GM06990 (cell line): ENCODE measurements around the gene ANLN.
"Not testable (repeated sequence)": the region's sequence is repeated elsewhere in the genome, so short reads cannot be mapped to it uniquely, and the experiment has no call there.

Experiments used
- DNase-seq: peaks from one replicate; pipeline ENCODE4 v3.0.0-alpha.2; 2011; ENCODE audit not compliant: insufficient read length; ENCODE audit errors: extremely low read depth
- H3K27me3 ChIP-seq: replicated peaks from 2 replicates; pipeline ENCODE4 v1.6.0; 2011; ENCODE audit warnings: low read length; ENCODE audit not compliant: control insufficient read depth, insufficient read depth
- H3K36me3 ChIP-seq: 2 replicates; pipeline ENCODE4 v1.5.1; 2011; ENCODE audit warnings: low read length; ENCODE audit not compliant: control insufficient read depth, insufficient read depth
- H3K4me3 ChIP-seq: replicated peaks from 2 replicates; pipeline ENCODE4 v1.5.1; 2011; ENCODE audit warnings: low read depth, mild to moderate bottlenecking, control low read depth, low read length
- TF ChIP-seq, protein P1 (sequence below): IDR thresholded peaks from 2 replicates; pipeline ENCODE4 v1.5.1; 2011; ENCODE audit warnings: low read length, control low read depth, mild to moderate bottlenecking, inconsistent platforms; ENCODE audit not compliant: insufficient read depth, poor library complexity, severe bottlenecking

Gene ANLN

DNA sequence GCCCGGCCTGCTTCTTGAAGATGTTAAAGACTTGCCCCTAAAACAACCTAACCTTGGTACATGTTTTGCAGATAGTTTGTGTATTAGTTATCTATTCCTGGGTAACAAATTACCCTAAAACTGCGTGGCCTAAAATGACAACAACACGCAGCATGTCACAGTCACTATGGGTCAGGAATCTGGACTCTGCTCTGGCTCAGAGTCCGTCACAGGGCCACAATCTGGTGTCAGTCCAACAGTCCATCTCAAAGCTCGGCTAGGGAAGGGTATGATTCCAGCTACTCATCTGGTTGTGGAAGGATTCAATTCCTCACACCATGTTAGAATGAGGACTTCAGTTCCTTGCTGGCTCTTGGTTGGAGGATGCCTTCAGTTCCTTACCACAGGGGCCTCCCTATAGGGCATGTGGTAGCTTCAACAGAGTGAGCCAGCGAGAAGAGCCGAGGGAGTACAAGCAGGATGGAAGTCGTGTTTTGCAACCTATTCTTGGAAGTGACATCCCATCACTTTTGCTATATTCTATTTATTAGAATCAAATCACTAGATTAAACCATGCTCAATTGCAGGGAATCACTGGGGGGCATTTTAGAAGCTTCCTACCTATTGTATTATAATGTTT lies 71.3 kb downstream of the ANLN start:
- DNase-seq: no peak
- H3K4me3 ChIP-seq: no peak overlapping the region
- no peaks in the 10 kb centered on the region for H3K27me3 ChIP-seq
- TF ChIP-seq, protein P1, sequence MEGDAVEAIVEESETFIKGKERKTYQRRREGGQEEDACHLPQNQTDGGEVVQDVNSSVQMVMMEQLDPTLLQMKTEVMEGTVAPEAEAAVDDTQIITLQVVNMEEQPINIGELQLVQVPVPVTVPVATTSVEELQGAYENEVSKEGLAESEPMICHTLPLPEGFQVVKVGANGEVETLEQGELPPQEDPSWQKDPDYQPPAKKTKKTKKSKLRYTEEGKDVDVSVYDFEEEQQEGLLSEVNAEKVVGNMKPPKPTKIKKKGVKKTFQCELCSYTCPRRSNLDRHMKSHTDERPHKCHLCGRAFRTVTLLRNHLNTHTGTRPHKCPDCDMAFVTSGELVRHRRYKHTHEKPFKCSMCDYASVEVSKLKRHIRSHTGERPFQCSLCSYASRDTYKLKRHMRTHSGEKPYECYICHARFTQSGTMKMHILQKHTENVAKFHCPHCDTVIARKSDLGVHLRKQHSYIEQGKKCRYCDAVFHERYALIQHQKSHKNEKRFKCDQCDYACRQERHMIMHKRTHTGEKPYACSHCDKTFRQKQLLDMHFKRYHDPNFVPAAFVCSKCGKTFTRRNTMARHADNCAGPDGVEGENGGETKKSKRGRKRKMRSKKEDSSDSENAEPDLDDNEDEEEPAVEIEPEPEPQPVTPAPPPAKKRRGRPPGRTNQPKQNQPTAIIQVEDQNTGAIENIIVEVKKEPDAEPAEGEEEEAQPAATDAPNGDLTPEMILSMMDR: no peak
- H3K36me3 ChIP-seq: no peaks in the 10 kb centered on the region

DNA sequence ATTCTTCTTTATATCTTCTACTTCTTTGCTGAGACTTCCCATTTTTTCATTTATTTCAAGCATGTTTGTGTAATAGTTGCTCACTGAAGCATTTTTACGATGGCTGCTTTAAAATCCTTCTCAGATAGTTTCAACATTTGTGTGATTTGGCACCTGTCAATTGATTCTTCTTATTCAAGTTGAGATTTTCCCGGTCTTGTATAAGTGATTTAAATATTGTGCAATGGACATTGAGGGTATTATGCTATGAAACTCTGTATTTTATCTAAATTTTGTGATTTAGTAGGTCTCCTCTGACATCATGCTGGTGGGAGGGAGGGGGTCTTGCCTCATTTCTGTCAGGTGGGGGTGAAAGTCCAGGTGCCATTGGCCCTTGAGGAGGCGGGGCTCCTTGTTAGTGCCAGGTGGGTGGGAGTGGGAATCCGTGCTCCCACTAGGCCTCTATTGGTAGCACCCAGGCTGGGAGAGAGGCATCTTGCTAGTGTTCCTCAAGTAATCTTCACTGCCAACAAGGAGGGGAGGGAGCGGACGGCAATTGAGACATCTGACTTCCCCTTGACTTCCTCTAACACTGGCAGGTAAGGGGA lies 73.0 kb downstream of the ANLN start:
- TF ChIP-seq, protein P1: no peak
- no peaks in the 10 kb centered on the region for H3K27me3 ChIP-seq
- no peak for DNase-seq

DNA sequence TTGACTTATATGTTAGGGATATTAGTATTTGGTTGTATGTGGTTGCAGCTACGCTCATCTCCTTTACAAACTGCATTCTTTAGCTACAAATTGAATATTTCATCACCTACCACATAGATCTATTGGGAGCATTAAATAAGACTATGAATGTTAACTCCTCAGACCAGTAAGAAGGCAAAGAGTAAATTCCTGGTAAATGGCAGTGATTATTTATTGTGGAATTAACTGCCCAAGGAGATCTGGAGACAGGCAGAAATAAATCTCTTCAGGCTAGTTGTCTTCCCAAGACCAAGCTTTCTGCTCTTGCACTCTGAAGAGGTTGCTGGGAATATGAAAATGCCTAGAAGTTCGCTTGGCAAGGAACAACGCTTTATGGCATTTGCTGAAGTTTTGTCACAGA lies 74.6 kb downstream of the ANLN start:
- TF ChIP-seq, protein P1: no peak
- Histone ChIP-seq H3K4me3 (no peak overlapping the region), H3K36me3 (no peaks in the 10 kb centered on the region), H3K27me3 (no peaks in the 10 kb centered on the region)
- DNase-seq: no peak

More for the DNA sequence above, 73.0 kb downstream of the ANLN start:
- no peak overlapping the region for H3K4me3 ChIP-seq
- H3K36me3 ChIP-seq: no peaks in the 10 kb centered on the region

DNA sequence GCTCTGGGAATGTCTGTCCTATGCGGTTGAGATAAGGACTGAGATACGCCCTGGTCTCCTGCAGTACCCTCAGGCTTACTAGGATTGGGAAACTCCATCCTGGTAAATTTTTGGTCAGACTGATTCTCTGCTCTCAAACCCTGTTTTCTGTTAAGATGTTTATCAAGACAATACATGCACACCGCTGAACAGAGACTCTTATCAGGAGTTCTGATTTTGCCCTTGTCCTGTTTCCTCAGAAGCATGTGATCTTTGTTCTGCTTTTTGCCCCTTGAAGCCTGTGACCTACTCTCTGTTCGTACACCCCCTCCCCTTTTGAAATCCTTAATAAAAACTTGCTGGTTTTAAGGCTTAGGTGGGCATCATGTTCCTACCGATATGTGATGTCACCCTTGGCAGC lies 76.3 kb downstream of the ANLN start:
- DNase-seq, H3K36me3 ChIP-seq: not testable (repeated sequence)

DNA sequence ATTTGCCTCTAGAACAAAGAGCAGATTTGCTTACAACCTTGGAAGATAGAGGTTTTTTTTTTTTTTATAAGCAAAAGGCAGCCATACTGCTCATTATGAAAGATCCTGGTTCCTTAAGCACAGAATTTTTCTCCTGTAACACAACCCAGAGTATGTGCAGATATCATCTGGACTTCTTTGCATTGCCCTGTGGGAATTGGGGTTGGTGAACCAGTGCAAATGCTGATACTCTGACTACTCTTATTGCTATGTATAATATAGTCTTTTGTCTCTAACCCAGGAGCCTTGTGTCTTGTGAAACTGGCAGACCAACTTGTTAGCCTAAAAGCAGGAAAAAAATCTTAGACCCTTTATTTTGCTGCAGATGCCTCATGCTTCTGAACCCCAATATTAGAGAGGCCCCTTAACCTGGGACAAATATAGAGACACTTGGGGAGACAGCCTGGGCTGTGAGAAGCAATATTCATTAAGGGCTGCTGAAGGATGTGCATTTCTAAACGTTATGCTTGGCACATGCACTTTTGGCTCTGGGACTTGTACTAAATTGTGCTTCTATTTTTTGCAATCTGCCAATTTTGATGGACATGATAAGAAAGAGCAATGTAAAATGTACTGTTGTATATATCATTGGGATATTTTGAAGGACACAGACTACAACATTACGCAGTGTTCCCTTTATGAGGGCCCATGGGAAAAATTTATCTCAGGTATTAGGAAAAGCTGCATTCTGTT lies 78.9 kb downstream of the ANLN start:
- H3K27me3 ChIP-seq: no peaks in the 10 kb centered on the region
- no peak overlapping the region for H3K4me3 ChIP-seq
- H3K36me3 ChIP-seq: no peaks in the 10 kb centered on the region
- TF ChIP-seq, protein P1: no peak
- no peak for DNase-seq

More for the DNA sequence above, 76.3 kb downstream of the ANLN start:
- not testable (repeated sequence) for H3K4me3 ChIP-seq, H3K27me3 ChIP-seq

DNA sequence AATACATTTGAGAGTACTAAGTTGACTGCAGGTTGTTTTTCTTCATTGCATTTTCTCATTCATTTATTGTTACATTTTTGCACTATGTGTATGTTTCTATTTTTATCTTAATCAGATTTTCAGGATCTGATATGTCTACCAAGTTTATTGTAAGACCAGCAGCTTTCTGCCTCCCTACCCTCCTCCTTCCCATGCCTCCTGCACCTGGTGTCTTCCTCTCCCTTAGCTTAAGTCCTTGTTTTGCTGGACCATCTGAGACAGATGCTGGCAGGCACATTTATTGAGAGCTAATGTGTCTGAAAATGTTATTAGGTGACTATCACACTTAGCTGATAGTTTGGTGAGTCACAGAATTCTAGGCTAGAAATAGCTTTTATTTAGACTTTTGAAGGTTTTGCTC lies 79.6 kb downstream of the ANLN start:
- no peak for DNase-seq
- H3K27me3 ChIP-seq: no peaks in the 10 kb centered on the region
- no peaks in the 10 kb centered on the region for H3K36me3 ChIP-seq
- no peak overlapping the region for H3K4me3 ChIP-seq
- TF ChIP-seq, protein P1: no peak
